ENCODE measurements around the gene STMP1. TPM values are rescaled to one million over a fixed set of nuclear protein-coding genes. Genes with fewer than 3 reads are reported as not detected.

Gene STMP1
- polyA plus RNA-seq, 1 donor (not counting 4 experiments of a cell fraction or from before 2014, with no cell fraction given): 30.5 TPM

- no peak for FAIRE-seq
- H3K4me1 ChIP-seq (ENCODE audit: control insufficient read depth, extremely low read depth, insufficient read depth, low read length): no peaks in the 10 kb centered on the region
- no peaks in the 10 kb centered on the region for H4K20me1 ChIP-seq (ENCODE audit: control insufficient read depth, extremely low read depth, insufficient read depth, low read length)
- DNase-seq (ENCODE audit: low read depth, low spot score): no peak
- no peak overlapping the region for H3K4me2 ChIP-seq (ENCODE audit: control insufficient read depth, extremely low read depth, insufficient read depth, low read depth, low read length)
- TF ChIP-seq EZH2 (IDR thresholded peaks at IDR 0.05; ENCODE audit: low read length) (no peak), CTCF (optimal IDR thresholded peaks at IDR 0.05 in 1 of 3, IDR thresholded peaks at IDR 0.05 in 1 of 3, conservative IDR thresholded peaks at IDR 0.05 in 1 of 3; ENCODE audit: extremely low read depth in 1 of 3, insufficient read depth in 2 of 3, low read length in 3 of 3) (no peak)
- H3K9me1 ChIP-seq (ENCODE audit: control insufficient read depth, extremely low read depth, insufficient read depth, low read length): no peaks in the 10 kb centered on the region
- H3K79me2 ChIP-seq (ENCODE audit: control insufficient read depth, insufficient read depth, low read length): no peaks in the 10 kb centered on the region
- no peak overlapping the region for H3K9ac ChIP-seq (ENCODE audit: control insufficient read depth, extremely low read depth, insufficient read depth, low read length)
- no peaks in the 10 kb centered on the region for H3K9me3 ChIP-seq (ENCODE audit: control insufficient read depth, low read depth, low read length)
- dilution Hi-C loops (cut with MboI; ENCODE audit: extremely low pct_ligation_motif_present, low sequenced_read_pairs): no loop called here
- H3K4me3 ChIP-seq (ENCODE audit: control insufficient read depth in 2 of 3, extremely low read depth in 1 of 3, insufficient read depth in 2 of 3, low read depth in 1 of 3, low read length in 3 of 3): no peak overlapping the region
- no peak overlapping the region for H3K27ac ChIP-seq (ENCODE audit: control insufficient read depth, insufficient read depth, low read length)
- no peaks in the 10 kb centered on the region for H3K27me3 ChIP-seq (ENCODE audit: control insufficient read depth, extremely low read depth, insufficient read depth, low read length)
- no peak overlapping the region for H2AFZ ChIP-seq (ENCODE audit: control insufficient read depth, low read length)
- peaks cover 11 to 24% of the 10 kb centered on the region in 2 experiments for H3K36me3 ChIP-seq (ENCODE audit: control insufficient read depth in 2 of 2, extremely low read depth in 1 of 2, insufficient read depth in 2 of 2, low read length in 2 of 2)
Observed at GRCh38 chr7:135647755-135648154, 14.6 kb upstream of the STMP1 start.

- Histone ChIP-seq H3K9me3 (ENCODE audit: control insufficient read depth, low read depth, low read length) (no peaks in the 10 kb centered on the region), H3K4me2 (ENCODE audit: control insufficient read depth, extremely low read depth, insufficient read depth, low read depth, low read length) (no peak overlapping the region), H3K27ac (ENCODE audit: control insufficient read depth, insufficient read depth, low read length) (no peak overlapping the region), H3K27me3 (ENCODE audit: control insufficient read depth, extremely low read depth, insufficient read depth, low read length) (no peaks in the 10 kb centered on the region), H3K4me3 (ENCODE audit: control insufficient read depth in 2 of 3, extremely low read depth in 1 of 3, insufficient read depth in 2 of 3, low read depth in 1 of 3, low read length in 3 of 3) (no peak overlapping the region), H3K9me1 (ENCODE audit: control insufficient read depth, extremely low read depth, insufficient read depth, low read length) (no peaks in the 10 kb centered on the region), H3K79me2 (ENCODE audit: control insufficient read depth, insufficient read depth, low read length) (no peaks in the 10 kb centered on the region), H3K9ac (ENCODE audit: control insufficient read depth, extremely low read depth, insufficient read depth, low read length) (no peak overlapping the region), H3K4me1 (ENCODE audit: control insufficient read depth, extremely low read depth, insufficient read depth, low read length) (no peaks in the 10 kb centered on the region), H4K20me1 (ENCODE audit: control insufficient read depth, extremely low read depth, insufficient read depth, low read length) (no peaks in the 10 kb centered on the region), H2AFZ (ENCODE audit: control insufficient read depth, low read length) (no peak overlapping the region), H3K36me3 (ENCODE audit: control insufficient read depth in 2 of 2, extremely low read depth in 1 of 2, insufficient read depth in 2 of 2, low read length in 2 of 2) (peaks cover 11 to 22% of the 10 kb centered on the region in 2 experiments)
- DNase-seq (ENCODE audit: low read depth, low spot score): no peak
- dilution Hi-C loops (cut with MboI; ENCODE audit: extremely low pct_ligation_motif_present, low sequenced_read_pairs): no loop called here
- TF ChIP-seq CTCF (optimal IDR thresholded peaks at IDR 0.05 in 1 of 3, IDR thresholded peaks at IDR 0.05 in 1 of 3, conservative IDR thresholded peaks at IDR 0.05 in 1 of 3; ENCODE audit: extremely low read depth in 1 of 3, insufficient read depth in 2 of 3, low read length in 3 of 3): no peak
- no peak for TF ChIP-seq EZH2 (IDR thresholded peaks at IDR 0.05; ENCODE audit: low read length)
- FAIRE-seq: no peak
Observed at GRCh38 chr7:135648235-135648634, 14.1 kb upstream of the STMP1 start.

All from keratinocyte (primary cell).